NCI-H1105 treated with DMSO at 0.1 percent for 48 hours (cell line): Measurements from ENCODE around the gene CLEC16A.
"Not testable (repeated sequence)": the region's sequence is repeated elsewhere in the genome, so short reads cannot be mapped to it uniquely, and the experiment has no call there.

Experiments used
- DNase-seq: peaks from one replicate; lab custom pipeline; 2025; lab: John Stamatoyannopoulos, UW

The CLEC16A gene

GRCh38 chr16:10941127-10941933 is 3.0 kb upstream of the CLEC16A start:
- no peak for DNase-seq

- DNase-seq: not testable (repeated sequence)
Measured at GRCh38 chr16:10941935-10942351, 2.4 kb upstream of the CLEC16A start.

- peak; percentile 86 for DNase-seq
Measured at GRCh38 chr16:10942352-10943063, 1.9 kb upstream of the CLEC16A start, which contains the start of gene DEXI. DEXI (minus strand) TSS chr16:10942468; CDS start chr16:10942005, 463 bp downstream.

- no peak for DNase-seq
Measured at GRCh38 chr16:10943064-10943353, 1.4 kb upstream of the CLEC16A start.

GRCh38 chr16:10945065-10945787 is 862 bp downstream of the CLEC16A start:
- DNase-seq: no peak

GRCh38 chr16:10946308-10946707 is 1.9 kb downstream of the CLEC16A start:
- no peak for DNase-seq

- DNase-seq: no peak
Measured at GRCh38 chr16:10947211-10947787, 2.9 kb downstream of the CLEC16A start.

GRCh38 chr16:10949424-10949970 is 5.1 kb downstream of the CLEC16A start:
- no peak for DNase-seq

- no peak for DNase-seq
Measured at GRCh38 chr16:10950393-10950792, 6.0 kb downstream of the CLEC16A start.

GRCh38 chr16:10951026-10951425 is 6.7 kb downstream of the CLEC16A start:
- no peak for DNase-seq

- no peak for DNase-seq
Measured at GRCh38 chr16:10954903-10955302, 10.5 kb downstream of the CLEC16A start.

GRCh38 chr16:10957771-10958482 is 13.6 kb downstream of the CLEC16A start:
- DNase-seq: no peak

GRCh38 chr16:10959161-10959560 is 14.8 kb downstream of the CLEC16A start:
- DNase-seq: no peak

- DNase-seq: no peak
Measured at GRCh38 chr16:10961231-10961630, 16.9 kb downstream of the CLEC16A start.

GRCh38 chr16:10964039-10964890 is 19.9 kb downstream of the CLEC16A start:
- peak; percentile 78 for DNase-seq

GRCh38 chr16:10964891-10965326 is 20.5 kb downstream of the CLEC16A start:
- no peak for DNase-seq

GRCh38 chr16:10965440-10966061 is 21.2 kb downstream of the CLEC16A start:
- DNase-seq: no peak

- DNase-seq: no peak
Measured at GRCh38 chr16:10966129-10966528, 21.8 kb downstream of the CLEC16A start.

- DNase-seq: not testable (repeated sequence)
Measured at GRCh38 chr16:10966559-10966958, 22.2 kb downstream of the CLEC16A start.

GRCh38 chr16:10967986-10968385 is 23.6 kb downstream of the CLEC16A start:
- no peak for DNase-seq
